LHCN-M2 (cell line): ENCODE measurements around the gene TUBD1. TPM values are rescaled to one million over a fixed set of nuclear protein-coding genes. Genes with fewer than 3 reads are reported as not detected.
"Not testable (repeated sequence)": the region's sequence is repeated elsewhere in the genome, so short reads cannot be mapped to it uniquely, and the experiment has no call there.

Experiments used
- DNase-seq: peaks from one replicate; pipeline ENCODE4 v3.0.0-alpha.2; 2012; ENCODE audit warnings: low read depth
- total RNA-seq: library from RNA; depleted of rRNA; stranded (reverse); fragments of >200 nt; gene quantifications from 2 replicates; pipeline ENCODE4 v1.2.3, GENCODE V29; 2014

Gene TUBD1
- total RNA-seq, 1 experiment from 2014 or later: 4.8 TPM

DNA sequence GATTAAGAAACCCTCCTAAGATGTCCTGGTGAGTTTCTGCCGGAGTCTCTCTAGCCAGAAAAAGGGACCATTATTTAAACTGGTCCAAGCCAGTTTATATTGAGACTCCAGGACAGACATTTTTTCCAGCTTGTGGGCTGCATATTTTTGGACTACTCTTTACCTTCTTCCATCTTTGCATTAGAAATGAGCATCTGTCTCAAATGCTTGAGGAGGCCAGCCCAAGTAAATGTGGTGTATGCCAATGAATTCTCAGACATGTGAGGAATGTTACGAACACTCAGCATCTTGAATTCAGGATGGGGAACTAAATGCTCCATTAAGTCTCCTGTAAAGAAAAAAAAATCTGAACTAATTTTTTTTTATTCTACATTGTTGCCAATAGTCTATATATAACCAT is 18.4 kb downstream of the TUBD1 start:
- DNase-seq: no peak

DNA sequence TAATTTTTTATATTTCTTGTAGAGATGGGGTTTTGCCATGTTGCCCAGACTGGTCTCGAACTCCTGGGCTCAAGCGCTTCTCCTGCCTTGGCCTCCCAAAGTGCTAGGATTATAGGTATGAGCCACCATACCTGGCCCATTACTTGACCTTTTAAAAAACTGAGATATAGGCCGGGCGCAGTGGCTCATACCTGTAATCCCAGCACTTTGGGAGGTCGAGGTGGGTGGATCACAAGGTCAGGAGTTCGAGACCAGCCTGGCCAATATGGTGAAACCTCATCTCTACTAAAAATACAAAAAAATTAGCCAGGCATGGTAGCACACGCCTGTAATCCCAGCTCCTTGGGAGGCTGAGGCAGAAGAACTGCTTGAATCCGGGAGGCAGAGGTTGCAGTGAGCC is 19.3 kb downstream of the TUBD1 start:
- not testable (repeated sequence) for DNase-seq

DNA sequence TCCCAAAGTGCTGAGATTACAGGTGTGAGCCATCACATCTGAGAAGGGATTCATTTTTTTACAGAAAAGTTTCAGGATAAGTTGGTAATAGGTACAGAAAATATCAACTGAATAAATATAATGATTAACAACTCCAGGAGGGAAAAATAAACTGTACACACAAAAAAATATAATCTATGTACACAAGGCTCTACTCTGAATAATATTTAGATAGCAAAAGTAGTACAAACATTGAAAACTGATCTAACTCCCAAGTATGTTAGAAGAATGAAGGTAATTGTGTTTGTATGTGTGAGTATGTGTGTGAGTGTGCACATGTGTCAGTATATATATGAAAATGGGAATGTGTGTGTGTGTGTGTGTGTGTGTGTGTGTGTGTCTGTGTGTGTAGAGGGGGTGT is 20.4 kb downstream of the TUBD1 start:
- no peak for DNase-seq

DNA sequence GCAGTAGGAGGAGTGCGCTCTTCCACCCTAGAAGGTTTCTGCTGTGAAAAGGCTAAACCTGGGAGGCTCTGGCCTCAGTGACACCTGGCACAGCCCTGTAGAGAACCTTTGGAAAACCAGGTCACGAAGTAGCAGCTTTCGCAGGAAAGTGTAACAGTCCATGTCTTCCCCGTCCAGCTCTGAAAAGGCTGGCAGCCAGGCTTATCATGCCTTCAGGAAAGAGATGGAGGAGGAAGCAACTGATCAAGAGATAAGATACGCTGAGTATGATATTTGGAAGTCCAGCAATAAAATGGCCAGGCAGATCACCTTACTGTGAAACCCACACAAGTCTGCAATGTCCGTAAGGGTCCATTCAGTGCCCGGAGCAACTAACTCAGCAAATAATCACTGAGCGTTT is 22.3 kb downstream of the TUBD1 start:
- DNase-seq: no peak

DNA sequence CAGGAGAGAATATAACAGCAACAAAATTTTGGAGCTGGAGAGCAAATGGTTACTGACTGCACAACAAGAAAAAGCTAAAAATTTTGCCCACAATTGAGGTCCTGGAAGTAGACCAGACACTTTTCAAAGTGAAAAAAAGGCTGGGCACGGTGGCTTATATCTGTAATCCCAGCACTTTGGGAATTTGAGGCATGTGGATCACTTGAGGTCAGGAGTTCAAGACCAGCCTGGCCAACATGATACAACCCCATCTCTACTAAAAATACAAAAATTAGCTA is 22.9 kb downstream of the TUBD1 start:
- DNase-seq: no peak

DNA sequence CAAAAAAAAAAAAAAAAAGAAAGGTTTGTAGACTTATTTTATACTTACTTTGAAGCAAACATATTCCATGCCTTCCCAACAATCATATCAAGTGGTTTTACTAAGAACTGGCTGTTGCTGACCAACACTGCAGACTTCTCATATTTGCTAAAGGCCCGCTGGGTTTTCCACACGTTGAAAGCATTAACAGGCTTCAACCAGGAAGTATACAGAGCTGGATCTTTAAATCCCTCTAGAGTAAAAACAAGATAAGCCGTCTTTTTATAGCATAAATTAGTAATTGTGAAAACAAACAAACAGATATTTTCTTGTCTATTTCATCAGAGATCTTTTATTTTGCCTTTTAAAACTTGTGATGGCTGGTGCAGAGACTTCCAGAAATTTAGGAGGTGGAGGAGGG is 29.1 kb downstream of the TUBD1 start:
- no peak for DNase-seq

DNA sequence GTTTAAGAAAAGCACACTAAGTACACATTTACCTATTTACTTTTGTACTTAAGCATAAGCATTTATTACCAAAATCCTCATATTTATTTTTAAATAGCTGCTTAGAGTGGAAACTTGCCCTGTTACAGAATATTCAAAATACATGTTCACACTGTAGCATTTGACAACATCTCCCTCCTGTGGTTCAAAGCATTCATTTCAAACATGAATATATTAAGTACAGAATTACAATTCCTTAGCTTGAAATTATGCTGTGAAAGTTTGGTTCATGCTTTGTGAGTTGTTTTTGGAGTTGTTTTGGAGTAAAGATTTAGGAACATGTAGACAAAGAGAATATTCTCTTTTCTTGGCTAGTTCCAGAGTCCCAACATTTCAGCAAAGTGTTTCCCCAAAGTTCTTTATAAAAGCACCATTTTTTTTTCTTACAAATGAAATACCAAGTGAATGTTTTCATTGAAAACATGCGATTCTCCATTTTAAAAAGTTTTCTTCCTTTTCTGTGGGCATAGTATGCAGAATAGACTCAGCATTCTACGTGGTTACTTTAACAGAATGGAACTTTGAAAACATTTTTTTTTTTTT is 33.2 kb downstream of the TUBD1 start:
- peak; percentile 62 for DNase-seq

DNA sequence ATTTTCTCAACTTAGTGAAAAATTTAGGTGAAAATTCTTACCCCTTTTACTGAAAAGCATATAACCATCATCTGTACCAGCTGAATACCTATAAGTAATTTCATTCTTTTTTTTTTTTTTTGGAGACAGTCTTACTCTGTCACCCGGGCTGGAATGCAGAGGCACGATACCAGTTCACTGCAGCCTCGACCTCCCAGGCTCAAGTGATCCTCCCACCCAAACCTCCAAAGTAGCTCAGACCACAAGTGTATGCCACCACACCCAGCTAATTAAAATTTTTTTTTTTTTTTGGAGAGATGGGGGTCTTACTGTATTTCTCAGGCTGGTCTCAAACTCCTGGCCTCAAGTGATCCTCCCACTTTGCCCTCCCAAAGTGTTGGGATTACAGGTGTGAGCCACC is 33.8 kb downstream of the TUBD1 start:
- DNase-seq: no peak

DNA sequence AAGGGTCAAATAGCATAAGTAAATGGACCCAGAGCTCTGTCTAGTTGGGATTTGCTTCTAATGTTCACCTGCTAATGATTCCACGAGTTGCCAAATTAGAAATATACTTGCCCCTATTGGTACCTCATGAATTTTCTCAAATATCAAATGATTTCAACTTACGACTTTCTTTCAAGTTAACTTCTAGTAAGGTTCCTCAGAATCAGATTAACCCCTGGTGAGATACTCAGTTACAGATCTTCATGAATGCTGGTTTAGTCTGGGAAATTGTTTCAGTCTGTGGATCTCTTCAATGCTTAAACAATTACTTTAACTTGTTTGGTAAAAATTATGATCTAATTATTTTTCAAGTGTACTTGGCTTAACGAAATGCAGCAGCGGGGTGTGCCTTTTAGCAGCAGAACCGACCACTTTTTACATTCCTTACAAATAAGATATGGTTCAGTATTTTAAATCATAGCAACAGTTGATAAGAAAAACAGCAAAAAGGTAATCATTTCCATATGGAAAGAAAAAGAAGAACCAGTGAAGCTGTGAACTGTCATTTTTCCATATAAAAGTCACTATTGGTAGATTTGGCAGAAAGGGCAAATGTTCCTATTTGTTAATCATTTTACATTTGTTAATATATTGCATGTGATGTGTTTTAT is 34.5 kb downstream of the TUBD1 start:
- DNase-seq: no peak

DNA sequence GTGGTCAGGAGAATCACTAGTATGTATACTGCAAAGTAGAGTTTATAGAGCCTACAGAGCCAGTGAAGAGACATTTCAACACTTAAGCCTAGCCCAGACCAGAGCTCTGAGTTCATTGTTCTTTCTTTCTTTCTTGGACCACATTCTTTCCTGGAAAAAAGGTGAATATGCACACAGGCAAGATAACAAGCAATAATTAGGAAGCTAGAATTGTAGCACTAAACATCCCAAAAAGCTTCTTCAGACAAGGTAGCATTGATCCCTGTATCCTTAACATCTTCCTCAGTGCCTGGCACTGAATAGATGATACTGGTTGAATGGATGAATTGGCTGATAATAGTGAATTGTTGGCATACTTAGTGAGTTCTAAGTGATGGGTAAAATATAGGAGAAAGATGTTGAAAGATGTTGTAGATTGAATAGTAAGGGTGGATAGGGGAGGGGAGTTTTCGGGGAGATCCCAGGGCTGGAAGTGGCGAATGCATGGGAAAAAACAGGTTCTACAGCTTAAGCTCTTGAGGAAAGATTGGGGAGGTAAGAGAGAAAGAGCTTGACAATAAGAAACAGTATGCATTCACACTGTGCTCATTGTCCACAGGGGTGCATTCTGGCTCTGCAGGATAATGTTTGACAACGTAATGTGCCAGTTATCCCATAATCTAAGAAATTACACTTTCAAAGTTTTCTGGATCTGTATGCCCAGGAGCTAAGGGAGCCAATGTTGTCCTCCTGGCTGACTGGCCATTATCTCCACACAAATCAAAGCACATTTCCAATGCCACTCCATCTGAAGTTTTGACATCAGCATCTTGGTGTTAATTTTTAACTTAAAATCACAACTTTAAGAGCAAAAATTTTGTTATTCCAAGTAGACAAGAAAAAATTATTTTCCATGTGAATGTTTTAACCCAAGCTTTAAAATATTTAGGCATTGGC is 35.6 kb downstream of the TUBD1 start:
- no peak for DNase-seq

DNA sequence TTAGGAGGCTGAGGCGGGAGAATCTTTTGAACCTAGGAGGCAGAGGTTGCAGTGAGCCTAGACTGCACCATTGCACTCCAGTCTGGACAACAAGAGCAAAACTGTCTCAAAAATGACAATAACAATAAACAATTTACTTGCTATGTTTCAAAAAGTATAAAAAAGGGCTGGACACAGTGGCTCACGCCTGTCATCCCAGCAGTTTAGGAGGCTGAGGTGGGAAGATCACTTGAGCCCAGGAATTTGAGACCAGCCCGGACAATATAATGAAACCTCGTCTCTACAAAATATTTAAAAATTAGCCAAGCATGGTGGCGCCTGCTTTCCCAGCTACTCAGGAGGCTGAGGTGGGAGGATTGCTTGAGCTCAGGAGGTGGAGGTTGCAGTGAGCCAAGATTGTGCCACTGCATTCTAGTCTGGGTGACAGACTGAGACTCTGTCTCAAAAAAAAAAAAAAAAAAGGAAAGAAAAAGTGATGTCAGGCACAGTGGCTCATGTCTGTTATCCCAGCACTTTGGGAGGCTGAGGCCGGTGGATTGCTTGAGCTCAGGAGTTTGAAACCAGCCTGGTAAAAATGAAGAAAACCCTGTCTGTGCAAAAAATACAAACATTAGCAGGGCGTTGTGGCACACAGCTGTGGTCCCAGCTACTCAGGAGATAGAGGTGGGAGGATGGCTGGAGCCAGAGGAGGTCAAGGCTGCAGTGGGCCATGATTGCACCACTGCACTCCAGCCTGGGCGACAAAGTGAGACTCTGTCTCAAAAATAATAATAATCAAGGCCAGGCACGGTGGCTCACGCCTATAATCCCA is 38.6 kb downstream of the TUBD1 start:
- not testable (repeated sequence) for DNase-seq

DNA sequence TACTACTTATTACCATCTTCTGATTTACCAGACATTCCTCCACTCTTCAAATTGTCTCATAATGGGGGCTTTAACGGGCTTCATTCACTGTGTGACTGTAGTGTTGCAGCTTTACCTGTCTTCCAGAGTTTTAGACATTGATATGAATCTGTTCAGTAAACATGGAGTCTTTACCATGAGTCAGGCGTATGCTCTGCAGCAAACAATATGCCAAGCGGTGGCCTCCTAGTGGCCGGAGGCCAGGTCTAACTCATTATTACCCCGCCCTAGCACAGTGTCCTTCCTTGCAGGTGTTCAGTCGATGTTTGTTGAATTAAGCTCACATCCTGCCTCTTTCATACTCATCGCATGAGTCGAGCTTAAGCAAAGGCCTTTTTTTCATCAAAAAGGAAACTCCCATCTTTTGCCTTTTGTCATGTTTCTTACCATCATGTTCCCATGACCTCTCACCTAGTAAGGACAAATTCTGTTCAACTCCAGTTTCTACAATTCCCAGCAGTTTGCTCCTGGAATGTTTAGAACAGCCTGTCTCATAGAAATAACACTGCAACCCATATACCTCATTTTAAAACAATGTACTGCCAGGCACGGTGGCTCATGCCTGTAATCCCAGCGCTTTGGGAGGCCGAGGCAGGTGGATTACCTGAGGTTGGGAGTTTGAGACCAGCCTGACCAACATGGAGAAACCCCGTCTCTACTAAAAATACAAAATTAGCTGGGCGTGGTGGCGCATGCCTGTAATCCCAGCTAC is 39.4 kb downstream of the TUBD1 start:
- DNase-seq: peak; percentile 74

DNA sequence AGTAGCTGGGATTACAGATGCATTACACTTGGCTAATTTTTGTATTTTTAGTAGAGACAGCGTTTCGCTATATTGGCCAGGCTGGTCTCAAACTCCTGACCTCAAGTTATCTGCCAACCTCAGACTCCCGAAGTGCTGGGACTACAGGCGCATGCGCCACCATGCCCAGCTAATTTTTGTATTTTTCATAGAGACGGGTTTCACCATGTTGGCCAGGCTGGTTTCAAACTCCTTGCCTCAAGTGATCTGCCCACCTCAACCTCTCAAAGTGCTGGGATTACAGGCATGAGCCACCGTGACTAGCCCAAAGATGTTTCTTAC is 39.9 kb downstream of the TUBD1 start:
- DNase-seq: not testable (repeated sequence)

DNA sequence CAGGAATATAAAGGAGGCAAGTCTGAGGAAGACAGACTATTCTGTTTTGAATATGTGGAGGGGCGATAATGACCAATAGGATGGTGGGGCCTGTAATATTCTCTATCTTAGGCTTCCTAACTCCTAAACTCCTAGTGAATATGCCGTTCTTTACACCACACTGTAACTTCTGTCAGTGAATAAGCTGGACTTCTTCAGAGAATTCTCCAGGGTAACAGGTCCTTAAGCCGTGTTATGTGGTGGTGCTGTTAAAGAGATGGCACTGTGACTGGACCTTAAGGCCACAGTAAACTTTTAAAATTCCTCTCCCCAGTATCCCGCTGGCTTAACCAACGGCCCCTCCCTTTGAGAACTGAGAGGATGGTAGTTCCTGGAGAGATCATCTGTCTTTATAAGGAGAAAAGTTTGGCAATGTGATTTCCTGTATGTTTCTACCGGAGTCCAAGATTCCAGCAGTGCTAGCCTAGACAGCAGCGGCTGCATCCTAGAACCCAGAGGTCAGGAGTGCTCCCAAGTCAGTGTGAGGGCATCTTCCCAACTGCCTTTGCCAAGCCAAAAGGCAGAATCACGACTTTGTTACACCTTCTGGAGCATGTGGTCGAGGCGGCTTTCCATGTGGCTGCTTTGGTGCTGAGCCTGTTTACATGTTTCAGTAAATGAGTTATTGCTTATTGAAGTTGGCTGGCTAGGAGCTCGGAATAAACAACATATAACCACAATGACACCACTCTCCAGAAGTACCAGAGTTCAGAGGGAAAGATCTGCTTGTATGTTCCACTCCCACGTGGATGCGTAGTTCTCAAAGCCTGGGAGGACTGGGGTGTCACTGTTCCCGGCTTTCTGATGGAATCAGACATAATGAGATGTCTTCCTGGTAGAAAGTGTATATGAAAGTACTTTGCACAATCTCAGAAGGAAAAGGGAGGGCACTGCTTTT is 41.0 kb downstream of the TUBD1 start:
- DNase-seq: no peak

DNA sequence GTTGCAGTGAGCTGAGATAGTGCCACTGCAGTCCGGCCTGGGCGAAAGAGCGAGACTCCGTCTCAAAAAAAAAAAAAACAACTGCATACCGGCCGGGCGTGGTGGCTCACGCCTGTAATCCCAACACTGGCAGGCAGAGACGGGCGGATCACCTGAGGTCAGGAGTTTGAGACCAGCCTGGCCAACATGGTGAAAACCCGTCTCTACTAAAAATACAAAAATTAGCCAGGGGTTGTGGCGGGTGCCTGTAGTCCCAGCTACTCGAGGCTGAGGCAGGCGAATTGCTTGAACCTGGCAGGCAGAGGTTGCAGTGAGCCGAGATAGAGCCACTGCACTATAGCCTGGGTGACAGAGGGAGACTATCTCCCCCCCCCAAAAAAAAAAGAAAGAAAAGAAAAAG is 42.4 kb downstream of the TUBD1 start:
- not testable (repeated sequence) for DNase-seq

DNA sequence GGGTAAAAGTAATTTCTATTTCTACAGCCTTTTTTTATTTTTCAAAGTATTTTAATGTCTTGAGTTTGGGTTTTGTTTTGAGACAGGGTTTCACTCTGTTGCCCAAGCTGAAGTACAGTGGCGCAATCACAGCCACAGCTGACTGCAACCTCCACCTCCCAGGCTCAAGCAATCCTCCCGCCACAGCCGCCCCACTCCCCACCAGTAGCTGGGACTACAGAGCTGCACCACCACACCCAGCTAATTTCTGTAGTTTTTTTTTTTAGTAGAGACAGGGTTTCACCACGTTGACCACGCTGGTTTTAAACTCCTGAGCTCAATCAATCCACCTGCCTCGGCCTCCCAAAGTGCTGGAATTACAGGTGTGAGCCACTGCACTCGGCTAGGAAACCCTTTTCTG is 44.0 kb downstream of the TUBD1 start:
- DNase-seq: peak; percentile 43

DNA sequence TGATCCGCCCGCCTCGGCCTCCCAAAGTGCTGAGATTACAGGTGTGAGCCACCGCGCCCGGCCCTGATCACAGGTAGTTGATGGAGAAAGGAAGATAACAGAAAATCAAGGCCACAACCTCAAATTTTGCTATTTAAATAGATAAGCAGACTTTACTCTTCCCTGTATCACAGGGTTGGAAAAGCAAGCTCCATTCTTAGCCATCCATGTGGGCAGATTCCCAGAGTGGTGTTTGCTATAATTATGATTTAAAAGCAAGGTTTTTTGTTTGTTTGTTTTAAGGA is 44.4 kb downstream of the TUBD1 start:
- no peak for DNase-seq

DNA sequence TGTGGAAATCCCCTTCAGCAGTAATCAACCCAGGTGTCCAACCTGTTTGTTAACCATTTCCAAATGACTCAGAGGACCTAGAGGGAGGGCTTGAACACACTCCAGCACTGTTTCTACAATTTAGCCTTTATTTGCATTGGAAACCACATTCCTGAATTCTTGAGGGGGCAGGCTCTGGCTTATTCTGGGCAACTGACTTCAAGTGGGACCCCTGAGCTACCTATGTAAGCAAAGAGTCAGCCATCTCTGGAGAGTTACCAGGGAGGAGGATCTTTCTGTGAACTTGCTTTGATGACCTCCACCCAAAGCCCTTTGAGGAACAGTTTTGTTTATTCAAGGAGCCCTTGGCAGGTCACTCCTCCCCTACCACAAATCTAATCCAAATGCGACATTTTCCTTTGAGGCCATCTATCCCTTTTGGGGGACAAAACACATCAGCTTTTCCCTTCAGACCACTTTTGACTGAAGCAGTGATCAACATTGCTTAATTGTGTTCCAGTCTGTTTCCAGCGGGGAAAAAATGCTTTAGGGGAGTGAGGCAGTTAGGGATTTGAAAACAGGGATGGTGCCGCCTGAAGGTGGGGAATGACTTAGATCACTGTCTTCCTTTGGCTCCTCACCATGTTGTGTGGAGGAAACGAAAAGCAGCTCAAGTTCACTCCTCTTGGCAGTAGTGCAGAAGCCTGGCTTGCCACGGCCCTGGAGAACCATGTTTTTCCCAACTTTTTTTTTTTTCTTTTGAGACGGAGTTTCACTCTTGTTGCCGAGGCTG is 46.2 kb downstream of the TUBD1 start:
- DNase-seq: peak; percentile 59

DNA sequence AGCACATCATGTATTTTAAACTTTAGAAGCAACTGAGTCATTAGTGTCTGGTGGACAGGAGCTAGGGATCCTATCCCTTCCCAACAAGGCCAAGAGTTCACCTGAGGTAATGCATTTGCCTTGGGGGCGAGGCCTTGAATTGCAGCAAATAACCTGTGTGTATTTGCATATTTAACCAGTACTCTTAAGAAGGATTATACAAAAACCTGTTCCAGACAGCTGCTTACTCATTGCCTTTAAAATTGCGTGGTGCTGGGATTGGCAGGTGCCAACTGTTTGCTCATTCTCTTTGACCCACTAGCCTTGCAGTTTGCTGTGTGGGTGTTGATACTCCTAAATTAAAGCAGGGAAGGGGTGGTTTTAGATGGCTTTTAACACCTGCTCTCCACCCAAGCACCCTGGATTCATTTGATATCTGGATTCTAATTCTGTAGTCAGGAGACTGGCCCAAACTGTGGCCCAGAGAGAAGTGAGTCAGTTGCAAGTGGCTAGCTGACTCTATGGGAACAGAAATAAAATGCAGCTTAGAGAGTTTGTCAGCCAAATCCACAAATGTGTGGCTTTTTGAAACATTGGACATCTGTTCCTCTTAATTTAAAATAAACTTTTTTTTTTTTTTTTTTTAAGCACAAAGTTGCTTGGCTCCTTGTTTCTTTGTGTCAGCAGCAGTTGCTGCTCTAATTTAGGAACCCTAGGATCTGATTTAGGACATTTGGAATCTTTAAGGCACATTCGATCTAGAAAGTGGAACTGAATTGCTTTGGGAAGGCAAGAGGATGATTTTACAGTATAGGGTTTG is 46.9 kb downstream of the TUBD1 start:
- peak; percentile 98 for DNase-seq
